Esophagus muscularis mucosa (tissue), 4 donors: ENCODE data around the gene IRF4. TPM values are rescaled to one million over a fixed set of nuclear protein-coding genes. Genes with fewer than 3 reads are reported as not detected.

Experiments used
- DNase-seq: peaks from one replicate; pipeline ENCODE4 v3.0.0-alpha.2; 2017; ENCODE audit errors: extremely low spot score
- H3K27ac ChIP-seq, 4 donors: fragments of 200-600 bp; sonication (generic); replicated peaks in 1 of 4; 1 replicate in 3 of 4; 2 replicates in 1 of 4; pipeline ENCODE4 v1.5.1; 2016 to 2019; ENCODE audit warnings: mild to moderate bottlenecking in 1 of 4
- H3K27me3 ChIP-seq, 4 donors: fragments of 200-600 bp; sonication (generic); one replicate each; pipeline versions ENCODE4 v1.5.1 to v1.6.0; 2016 to 2019
- H3K36me3 ChIP-seq, 4 donors: fragments of 200-600 bp; sonication (generic); one replicate each; pipeline ENCODE4 v1.5.1; 2016 to 2019
- H3K4me1 ChIP-seq, 4 donors: fragments of 200-600 bp; sonication (generic); one replicate each; pipeline ENCODE4 v1.5.1; 2016 to 2019
- H3K4me3 ChIP-seq, 4 donors: fragments of 200-600 bp; sonication (generic); 1 replicate in 2 of 4; 2 replicates in 2 of 4; pipeline ENCODE4 v1.5.1; 2016 to 2019; ENCODE audit warnings: mild to moderate bottlenecking in 4 of 4, moderate library complexity in 1 of 4
- H3K9me3 ChIP-seq, 4 donors: fragments of 200-600 bp; sonication (generic); 1 replicate in 3 of 4; 2 replicates in 1 of 4; pipeline ENCODE4 v1.5.1; 2016 to 2019
- CTCF ChIP-seq, 3 experiments: fragments of 200-600 bp in 2 of 3; fragments of 450-650 bp in 1 of 3; sonication (generic) in 2 of 3; IDR thresholded peaks; one replicate each; pipeline ENCODE4 v1.5.1; 2017 to 2019; ENCODE audit warnings: antibody characterized with exemption in 3 of 3, mild to moderate bottlenecking in 2 of 3, moderate library complexity in 1 of 3
- EP300 ChIP-seq: sonication (generic); formaldehyde crosslinking; IDR thresholded peaks from one replicate; pipeline ENCODE4 v1.6.1; 2017; ENCODE audit warnings: antibody characterized with exemption
- POLR2A ChIP-seq: fragments of 450-650 bp; IDR thresholded peaks from one replicate; pipeline ENCODE4 v1.6.1; 2017; ENCODE audit warnings: antibody characterized with exemption, moderate library complexity, mild to moderate bottlenecking, low read depth
- POLR2AphosphoS5 ChIP-seq, 2 donors: sonication (generic); formaldehyde crosslinking; IDR thresholded peaks; one replicate each; pipeline ENCODE4 v1.6.1; 2017; ENCODE audit warnings: antibody characterized with exemption in 2 of 2
- WGBS: methylation state at CpG from one replicate; pipeline ENCODE4 v1.1.5; 2018; 5-methylcytosine and 5-hydroxymethylcytosine counted together
- intact Hi-C: fragments of 100-400 bp; cut with DNase I; formaldehyde crosslinking; loops from one replicate; pipeline ENCODE4 v1.15.1; 2023
- total RNA-seq, 4 donors: library from RNA; depleted of rRNA; stranded (reverse); fragments of >200 nt; gene quantifications; one replicate each; pipeline versions ENCODE4 v1.1.0 to v1.2.1, GENCODE V29; 2016

IRF4 gene
- total RNA-seq, 4 donors from 2014 or later: 0.29 to 9.5 (median 3.3) TPM

DNA sequence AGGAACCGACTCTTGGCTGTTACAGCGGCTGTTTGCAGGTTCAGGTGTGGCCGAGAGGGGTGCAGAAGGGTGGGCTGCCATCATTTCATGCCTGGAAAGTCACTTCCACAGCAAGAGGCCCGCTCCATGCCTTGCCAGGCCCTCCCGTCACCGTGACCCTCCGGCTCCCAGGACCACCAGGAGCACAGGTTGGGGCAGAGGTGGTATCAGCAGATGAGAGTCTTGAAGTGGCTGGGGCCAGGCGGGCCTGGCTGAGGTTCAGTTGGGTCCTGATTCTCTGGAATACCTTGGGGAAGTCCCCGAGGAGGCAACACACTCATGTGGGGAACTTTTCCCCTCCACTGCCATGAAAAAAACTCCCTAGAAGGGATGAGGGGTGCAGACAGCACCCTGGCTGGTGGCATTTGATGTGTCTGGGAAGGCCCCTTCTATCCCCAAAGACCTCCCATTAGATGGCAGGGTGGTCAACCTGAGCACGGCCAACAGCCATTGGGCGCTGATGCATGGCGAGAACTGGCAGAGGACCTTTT, 34.2 kb upstream of the IRF4 start:
- Histone ChIP-seq H3K4me3 (no peak overlapping the region), H3K27ac (no peak overlapping the region), H3K9me3 (no peaks in the 10 kb centered on the region), H3K27me3 (peaks cover 0 to 6% (median 0%) of the 10 kb centered on the region in 4 donors), H3K4me1 (no peaks in the 10 kb centered on the region), H3K36me3 (peaks cover 0 to 7% (median 3%) of the 10 kb centered on the region in 4 donors)
- intact Hi-C loops: no loop called here
- TF ChIP-seq EP300 (no peak), CTCF (IDR thresholded peaks at IDR 0.05) (no peak), POLR2A (no peak), POLR2AphosphoS5 (IDR thresholded peaks at IDR 0.05) (no peak)
- WGBS: 88% methylated on average over 12 of the region's 12 CpGs
- DNase-seq: no peak

GRCh38 chr6:357791-358341, 33.7 kb upstream of the IRF4 start:
- no peak for DNase-seq
- Histone ChIP-seq H3K27ac (no peak overlapping the region), H3K4me3 (no peak overlapping the region), H3K9me3 (peaks cover 0 to 3% (median 0%) of the 10 kb centered on the region in 4 donors), H3K36me3 (peaks cover 0 to 1% (median under 1%) of the 10 kb centered on the region in 4 donors), H3K27me3 (peaks cover 0 to 11% (median 0%) of the 10 kb centered on the region in 4 donors), H3K4me1 (no peaks in the 10 kb centered on the region)
- 86% methylated on average over 13 of the region's 13 CpGs for WGBS
- intact Hi-C loops: no loop called here
- no peak for TF ChIP-seq CTCF (IDR thresholded peaks at IDR 0.05)
- no peak for TF ChIP-seq POLR2A
- TF ChIP-seq POLR2AphosphoS5 (IDR thresholded peaks at IDR 0.05): no peak
- TF ChIP-seq EP300: no peak

- peaks cover 0 to 9% (median 1%) of the 10 kb centered on the region in 4 donors for H3K9me3 ChIP-seq
- WGBS: 95% methylated on average over 4 of the region's 4 CpGs
- peaks cover 0 to 15% (median 0%) of the 10 kb centered on the region in 4 donors for H3K27me3 ChIP-seq
- no peak for DNase-seq
- TF ChIP-seq EP300 (no peak), POLR2AphosphoS5 (IDR thresholded peaks at IDR 0.05) (no peak), POLR2A (no peak)
- H3K4me3 ChIP-seq: no peak overlapping the region
- no peaks in the 10 kb centered on the region for H3K36me3 ChIP-seq
- intact Hi-C loops: no loop called here
- no peaks in the 10 kb centered on the region for H3K4me1 ChIP-seq
- no peak overlapping the region for H3K27ac ChIP-seq
These were observed 33.1 kb upstream of the IRF4 start for GRCh38 chr6:358432-358831.

DNA sequence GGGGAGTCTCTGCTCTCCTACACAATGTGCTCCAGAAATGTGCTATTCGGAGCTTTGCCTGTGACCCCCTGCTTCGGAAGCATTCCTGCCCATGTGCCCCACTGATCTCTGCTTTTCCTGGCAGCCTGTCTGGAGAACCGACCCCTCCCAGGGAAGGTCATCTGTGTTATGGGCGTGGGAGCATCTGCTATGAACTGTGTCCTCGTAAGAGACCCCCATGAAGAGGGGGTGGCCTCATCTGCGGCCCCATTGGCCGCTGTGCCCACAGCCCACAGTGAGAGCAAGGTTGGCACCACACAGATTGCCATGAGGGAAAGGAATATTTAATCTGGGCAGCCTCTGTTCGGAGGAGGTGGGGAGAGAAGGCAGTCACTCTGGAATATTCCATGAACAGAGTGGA, 32.7 kb upstream of the IRF4 start:
- no peak for TF ChIP-seq EP300
- TF ChIP-seq POLR2AphosphoS5 (IDR thresholded peaks at IDR 0.05): no peak
- TF ChIP-seq CTCF (IDR thresholded peaks at IDR 0.05): no peak
- TF ChIP-seq POLR2A: no peak
- 93% methylated on average over 8 of the region's 8 CpGs for WGBS
- H3K36me3 ChIP-seq: no peaks in the 10 kb centered on the region
- DNase-seq: no peak
- no peaks in the 10 kb centered on the region for H3K4me1 ChIP-seq
- no peak overlapping the region for H3K4me3 ChIP-seq
- peaks cover 0 to 11% (median 3%) of the 10 kb centered on the region in 4 donors for H3K9me3 ChIP-seq
- intact Hi-C loops: no loop called here
- peaks cover 0 to 15% (median 0%) of the 10 kb centered on the region in 4 donors for H3K27me3 ChIP-seq
- H3K27ac ChIP-seq: no peak overlapping the region

DNA sequence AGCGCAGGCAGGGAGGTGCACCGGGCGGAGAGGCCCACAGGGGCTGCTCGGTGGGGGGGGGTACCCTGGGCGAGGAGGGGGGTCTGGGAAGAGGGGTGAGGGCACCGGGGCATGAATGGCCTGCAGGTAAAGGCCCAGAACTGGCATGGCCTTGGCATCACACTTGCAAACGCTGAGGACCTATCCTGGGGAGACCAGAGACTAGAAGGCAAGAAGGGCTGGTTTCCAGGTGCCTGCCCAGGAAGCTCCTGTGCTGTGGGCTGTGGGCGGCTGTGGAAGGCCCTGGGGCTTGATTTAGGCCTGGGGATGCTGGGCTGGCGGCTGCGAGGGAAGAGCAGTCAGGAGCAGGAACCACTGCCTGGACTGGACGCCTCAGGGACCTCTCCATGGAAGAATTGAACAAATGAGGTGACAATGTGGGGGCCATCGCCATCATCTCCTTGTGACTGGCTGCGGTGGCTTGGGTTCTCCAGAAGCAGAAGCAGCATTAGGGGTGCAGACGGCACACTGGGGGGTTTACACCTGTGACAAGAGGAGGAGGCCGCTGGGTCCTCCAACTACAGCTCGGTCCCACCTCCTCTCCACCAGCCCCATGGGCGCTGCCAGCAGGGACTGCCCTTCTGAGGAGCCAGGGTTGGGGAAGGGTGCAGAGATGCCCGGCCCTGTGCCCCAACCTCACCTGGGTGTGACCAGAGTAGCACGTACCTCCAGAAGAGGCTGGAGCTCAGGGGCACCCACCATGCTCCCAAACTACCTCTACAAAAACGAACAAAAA, 32.1 kb upstream of the IRF4 start:
- no peak overlapping the region for H3K27ac ChIP-seq
- 73% methylated on average over 20 of the region's 20 CpGs for WGBS
- DNase-seq: no peak
- intact Hi-C loops: no loop called here
- H3K4me1 ChIP-seq: no peaks in the 10 kb centered on the region
- H3K36me3 ChIP-seq: no peaks in the 10 kb centered on the region
- peaks cover 0 to 15% (median 0%) of the 10 kb centered on the region in 4 donors for H3K27me3 ChIP-seq
- no peak overlapping the region for H3K4me3 ChIP-seq
- H3K9me3 ChIP-seq: peaks cover 0 to 17% (median 4%) of the 10 kb centered on the region in 4 donors
- TF ChIP-seq POLR2AphosphoS5 (IDR thresholded peaks at IDR 0.05) (no peak), EP300 (no peak), POLR2A (no peak), CTCF (IDR thresholded peaks at IDR 0.05) (no peak)
